Transverse colon (tissue), 4 donors: ENCODE results near the gene SEMA4D. TPM values are rescaled to one million over a fixed set of nuclear protein-coding genes. Genes with fewer than 3 reads are reported as not detected.

Experiments
- DNase-seq: peaks from one replicate; pipeline ENCODE4 v3.0.0-alpha.2; 2019
- H3K27ac ChIP-seq, 4 donors: fragments of 200-600 bp; sonication (generic); 2 replicates each; pipeline ENCODE4 v1.5.1; 2016 to 2018; ENCODE audit warnings: inconsistent platforms in 4 of 4
- H3K27me3 ChIP-seq: fragments of 200-600 bp; sonication (generic); 2 replicates; pipeline ENCODE4 v1.5.1; 2017; ENCODE audit warnings: inconsistent platforms
- H3K36me3 ChIP-seq, 4 donors: fragments of 200-600 bp; sonication (generic); 2 replicates each; pipeline ENCODE4 v1.5.1; 2017 to 2019; ENCODE audit warnings: inconsistent platforms in 4 of 4
- H3K4me1 ChIP-seq, 4 donors: fragments of 200-600 bp; sonication (generic); 2 replicates each; pipeline ENCODE4 v1.5.1; 2017 to 2020; ENCODE audit warnings: inconsistent platforms in 4 of 4
- H3K4me3 ChIP-seq, 4 donors: fragments of 200-600 bp; sonication (generic); 1 replicate in 1 of 4; 2 replicates in 3 of 4; pipeline versions ENCODE4 v1.5.1 to v1.6.1; 2017 to 2019; ENCODE audit warnings: inconsistent platforms in 4 of 4
- H3K9me3 ChIP-seq, 2 donors: fragments of 200-600 bp; sonication (generic); 2 replicates each; pipeline ENCODE4 v1.5.1; 2017 to 2019; ENCODE audit warnings: inconsistent platforms in 2 of 2
- CTCF ChIP-seq, 5 experiments: fragments of 200-600 bp in 3 of 5; fragments of 450-650 bp in 2 of 5; sonication (generic) in 3 of 5; IDR thresholded peaks; 1 replicate in 2 of 5; 2 replicates in 3 of 5; pipeline ENCODE4 v1.5.1; 2016 to 2017; ENCODE audit warnings: antibody characterized with exemption in 5 of 5, inconsistent platforms in 3 of 5, mild to moderate bottlenecking in 2 of 5, moderate library complexity in 1 of 5
- EP300 ChIP-seq: sonication (generic); formaldehyde crosslinking; IDR thresholded peaks from one replicate; pipeline ENCODE4 v1.6.1; 2017; ENCODE audit warnings: antibody characterized with exemption, low read depth
- POLR2A ChIP-seq: fragments of 450-650 bp; IDR thresholded peaks from one replicate; pipeline ENCODE4 v1.6.1; 2016; ENCODE audit warnings: antibody characterized with exemption, mild to moderate bottlenecking, moderate library complexity
- POLR2AphosphoS5 ChIP-seq, 3 donors: sonication (generic); formaldehyde crosslinking; IDR thresholded peaks; one replicate each; pipeline ENCODE4 v1.6.1; 2016; ENCODE audit warnings: antibody characterized with exemption in 3 of 3
- WGBS, 2 donors: methylation state at CpG; one replicate each; pipeline ENCODE4 v1.1.5; 2018; ENCODE audit warnings: low coverage in 1 of 2; 5-methylcytosine and 5-hydroxymethylcytosine counted together
- in situ Hi-C, 4 donors: fragments of 200-750 bp; cut with MboI; loops; one replicate each; pipeline versions ENCODE4 v1.15.0 to v1.15.1; 2017; ENCODE audit warnings: low sequenced_read_pairs in 3 of 4, low pct_ligation_motif_present in 1 of 4, low pct_unique_long_range_greater_than_20kb in 1 of 4
- intact Hi-C: fragments of 100-400 bp; cut with DNase I; formaldehyde crosslinking; loops from one replicate; pipeline ENCODE4 v1.15.1; 2023; ENCODE audit warnings: low total_unique reads
- total RNA-seq, 4 donors: library from RNA; depleted of rRNA; stranded (reverse); fragments of >200 nt; gene quantifications; one replicate each; pipeline ENCODE4 v1.1.0, GENCODE V29; 2016

SEMA4D gene
- total RNA-seq, 4 donors from 2014 or later = 8.7 to 29.1 (median 14.5) TPM

DNA sequence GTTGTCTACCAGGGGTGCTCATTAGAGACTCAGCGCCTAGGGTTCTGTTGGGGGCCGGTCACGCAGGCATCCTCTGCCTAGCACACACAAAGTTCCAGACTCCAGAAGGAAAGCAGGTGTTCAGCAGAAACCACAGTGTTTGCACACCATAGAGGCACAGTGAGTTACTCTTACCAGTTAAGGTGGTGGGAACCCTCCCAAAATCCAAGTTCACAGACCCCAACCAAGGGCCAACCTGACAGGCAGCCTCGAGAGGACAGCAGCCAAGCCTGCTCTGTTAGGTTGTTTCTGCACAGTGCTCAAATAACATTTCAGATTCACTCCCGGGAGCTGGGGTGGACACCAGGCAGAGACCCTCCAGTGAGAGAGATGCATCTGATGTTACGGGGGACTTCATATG, 143.4 kb downstream of the SEMA4D start:
- no peak overlapping the region for H3K27ac ChIP-seq
- H3K36me3 ChIP-seq = peaks cover 0 to 75% (median 30%) of the 10 kb centered on the region in 4 donors
- H3K4me1 ChIP-seq = no peaks in the 10 kb centered on the region
- H3K9me3 ChIP-seq = no peaks in the 10 kb centered on the region
- 97% methylated on average over 6 of the region's 6 CpGs; no CpG with 5 or more reads in 1 of the 2 donors for WGBS, 2 donors
- no peaks in the 10 kb centered on the region for H3K27me3 ChIP-seq
- TF ChIP-seq POLR2AphosphoS5 (IDR thresholded peaks at IDR 0.05) (no peak), EP300 (no peak)
- no peak for DNase-seq
- no peak overlapping the region for H3K4me3 ChIP-seq
- in situ Hi-C loops (no loop called here), intact Hi-C loops (no loop called here)

DNA sequence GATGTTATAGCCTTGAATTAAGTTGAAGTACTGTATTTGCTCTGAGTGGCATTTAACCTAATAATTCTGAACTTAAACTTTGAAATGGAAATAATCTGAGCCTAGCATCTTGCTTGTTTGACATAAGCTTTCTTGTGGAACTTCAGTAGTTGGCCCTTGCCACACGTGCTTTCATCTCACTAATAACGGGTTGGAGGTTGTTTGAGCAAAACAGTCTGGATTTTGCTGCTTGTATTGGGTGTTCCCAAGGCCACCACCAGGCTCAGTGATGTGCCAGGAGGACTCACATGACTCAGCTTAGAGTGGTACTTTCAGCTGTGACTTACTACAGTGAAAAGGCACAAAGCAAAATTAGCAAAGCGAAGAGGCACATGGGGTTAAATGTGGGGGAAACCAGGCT, 143.9 kb downstream of the SEMA4D start:
- no peaks in the 10 kb centered on the region for H3K27me3 ChIP-seq
- no peaks in the 10 kb centered on the region for H3K4me1 ChIP-seq
- H3K27ac ChIP-seq = no peak overlapping the region
- no peak for TF ChIP-seq POLR2A
- no peak for TF ChIP-seq EP300
- TF ChIP-seq POLR2AphosphoS5 (IDR thresholded peaks at IDR 0.05) = no peak
- TF ChIP-seq CTCF (IDR thresholded peaks at IDR 0.05) = no peak
- peaks cover 0 to 73% (median 29%) of the 10 kb centered on the region in 4 donors for H3K36me3 ChIP-seq
- 72 to 78% methylated on average over 2 to 3 of the region's 3 CpGs for WGBS, 2 donors
- H3K9me3 ChIP-seq = no peaks in the 10 kb centered on the region
- no peak overlapping the region for H3K4me3 ChIP-seq
- in situ Hi-C loops (no loop called here), intact Hi-C loops (no loop called here)
- no peak for DNase-seq

GRCh38 chr9:89352874-89353649, 144.9 kb downstream of the SEMA4D start:
- in situ Hi-C loops (no loop called here), intact Hi-C loops (no loop called here)
- H3K36me3 ChIP-seq = peaks cover 0 to 72% (median 29%) of the 10 kb centered on the region in 4 donors
- no peak overlapping the region for H3K27ac ChIP-seq
- H3K4me3 ChIP-seq = no peak overlapping the region
- H3K27me3 ChIP-seq = no peaks in the 10 kb centered on the region
- no peaks in the 10 kb centered on the region for H3K4me1 ChIP-seq
- H3K9me3 ChIP-seq = no peaks in the 10 kb centered on the region
- no peak for TF ChIP-seq POLR2AphosphoS5 (IDR thresholded peaks at IDR 0.05)
- no peak for TF ChIP-seq POLR2A
- no peak for TF ChIP-seq CTCF (IDR thresholded peaks at IDR 0.05)
- no peak for TF ChIP-seq EP300
- no peak for DNase-seq
- 98% methylated on average over 8 of the region's 8 CpGs; no CpG with 5 or more reads in 1 of the 2 donors for WGBS, 2 donors

GRCh38 chr9:89352451-89352850, 145.5 kb downstream of the SEMA4D start:
- Histone ChIP-seq H3K27ac (no peak overlapping the region), H3K36me3 (peaks cover 0 to 70% (median 31%) of the 10 kb centered on the region in 4 donors), H3K4me3 (no peak overlapping the region), H3K27me3 (no peaks in the 10 kb centered on the region), H3K9me3 (no peaks in the 10 kb centered on the region), H3K4me1 (no peaks in the 10 kb centered on the region)
- intact Hi-C loops (no loop called here), in situ Hi-C loops (no loop called here)
- no peak for DNase-seq
- TF ChIP-seq EP300 (no peak), POLR2A (no peak), POLR2AphosphoS5 (IDR thresholded peaks at IDR 0.05) (no peak), CTCF (IDR thresholded peaks at IDR 0.05) (no peak)
- 20 to 54% methylated on average over 1 to 3 of the region's 3 CpGs for WGBS, 2 donors
